K562 (cell line): ENCODE measurements around the gene KCNH2. TPM values are rescaled to one million over a fixed set of nuclear protein-coding genes. Genes with fewer than 3 reads are reported as not detected.

ENCODE experiments used
- ARID1B ChIP-seq: fragments of 450-650 bp; IDR thresholded peaks from 2 replicates; pipeline ENCODE4 v1.6.1; 2016; ENCODE audit warnings: antibody characterized with exemption, mild to moderate bottlenecking, inconsistent platforms
- CBX3 ChIP-seq, 2 experiments: IDR thresholded peaks; 1 replicate in 1 of 2; 2 replicates in 1 of 2; pipeline ENCODE4 v1.6.1; 2012; ENCODE audit warnings: inconsistent platforms in 2 of 2, low read length in 2 of 2, borderline replicate concordance in 1 of 2, control low read depth in 1 of 2
- CXXC5 ChIP-seq: fragments of 250-450 bp; sonication (Bioruptor Pico); IDR thresholded peaks from 2 replicates; pipeline ENCODE4 v1.8.0; 2022; ENCODE audit warnings: inconsistent platforms, mild to moderate bottlenecking, moderate library complexity
- NFE2 ChIP-seq: IDR thresholded peaks from 2 replicates; pipeline ENCODE4 v1.6.1; 2014; ENCODE audit warnings: antibody characterized with exemption, low read depth
- NRF1 ChIP-seq, 2 experiments: fragments of 450-650 bp; IDR thresholded peaks in 1 of 2; conservative IDR thresholded peaks in 1 of 2; 2 replicates each; pipeline ENCODE4 v1.6.1; 2014; ENCODE audit warnings: mild to moderate bottlenecking in 2 of 2
- PRMT5 ChIP-seq: sonication (generic); formaldehyde crosslinking; IDR thresholded peaks from 2 replicates; pipeline ENCODE4 v1.5.0; 2020; ENCODE audit warnings: missing genetic modification reagents
- RAD51 ChIP-seq: fragments of 450-650 bp; IDR thresholded peaks from 2 replicates; pipeline ENCODE4 v1.7.1; 2016; ENCODE audit warnings: low read depth, mild to moderate bottlenecking, borderline replicate concordance
- RFX7 ChIP-seq: fragments of 250-450 bp; sonication (Bioruptor Pico); IDR thresholded peaks from 2 replicates; pipeline ENCODE4 v1.5.1; 2021; ENCODE audit warnings: mild to moderate bottlenecking
- SRF ChIP-seq, 2 experiments: fragments of 250-450, 450-650 bp in 1 of 2; sonication (Bioruptor Pico) in 1 of 2; sonication (generic) in 1 of 2; formaldehyde crosslinking; IDR thresholded peaks; 2 replicates each; pipeline versions ENCODE4 v1.5.0 to v1.5.1; 2020 to 2022; ENCODE audit warnings: mild to moderate bottlenecking in 1 of 2, missing genetic modification reagents in 1 of 2
- TBP ChIP-seq: optimal IDR thresholded peaks from 2 replicates; pipeline ENCODE3; 2011; ENCODE audit warnings: low read depth, low read length, improper control_type of control experiment
- TCF3 ChIP-seq: sonication (generic); formaldehyde crosslinking; IDR thresholded peaks from 2 replicates; pipeline ENCODE4 v1.4.0; 2020; ENCODE audit warnings: mild to moderate bottlenecking, missing genetic modification reagents
- TFAP4 ChIP-seq: sonication (generic); formaldehyde crosslinking; IDR thresholded peaks from 2 replicates; pipeline ENCODE4 v1.8.0; 2022; ENCODE audit warnings: missing genetic modification reagents, mild to moderate bottlenecking, moderate library complexity, borderline replicate concordance
- ZEB2 ChIP-seq: fragments of 450-650 bp; IDR thresholded peaks from 2 replicates; pipeline ENCODE4 v1.6.1; 2016
- ZFP30 ChIP-seq: fragments of 250-450 bp; sonication (Bioruptor Pico); IDR thresholded peaks from 2 replicates; pipeline ENCODE4 v1.8.0; 2022; ENCODE audit warnings: moderate library complexity, mild to moderate bottlenecking, inconsistent platforms, borderline replicate concordance
- ZKSCAN1 ChIP-seq: fragments of 150-350 bp; IDR thresholded peaks from 2 replicates; pipeline ENCODE4 v1.6.1; 2016; ENCODE audit warnings: low read depth, low read length
- ZNF263 ChIP-seq: sonication (generic); formaldehyde crosslinking; IDR thresholded peaks from 2 replicates; pipeline ENCODE4 v1.8.0; 2022; ENCODE audit warnings: mild to moderate bottlenecking, missing genetic modification reagents, borderline replicate concordance
- ZNF274 ChIP-seq: IDR thresholded peaks from 2 replicates; pipeline ENCODE4 v1.6.1; 2011; ENCODE audit warnings: low read depth, mild to moderate bottlenecking, low read length, moderate library complexity, borderline replicate concordance
- ZNF584 ChIP-seq: fragments of 200-800 bp; sonication (Bioruptor generic); IDR thresholded peaks from 2 replicates; pipeline ENCODE4 v1.6.1; 2016; ENCODE audit warnings: low read depth, mild to moderate bottlenecking, missing genetic modification characterization, missing compliant biosample characterization
- ZNF717 ChIP-seq: fragments of 250-450 bp; sonication (Bioruptor Pico); IDR thresholded peaks from 2 replicates; pipeline ENCODE4 v1.5.0; 2021
- ZNF778 ChIP-seq: fragments of 450-650 bp; formaldehyde crosslinking; IDR thresholded peaks from 2 replicates; pipeline ENCODE4 v1.4.0; 2020; ENCODE audit warnings: mild to moderate bottlenecking, moderate library complexity
- polyA plus RNA-seq, 8 experiments: library from polyadenylated mRNA; depleted of rRNA in 4 of 8; stranded (reverse) in 5 of 8; unstranded in 3 of 8; fragments of >200 nt; fragmentation: Nextera tagmentation in 2 of 8; fragmentation: Illumina TruSeq in 1 of 8; extraction: Ambion mirVana in 2 of 8; extraction: Trizol in 1 of 8; gene quantifications; 2 replicates each; pipeline versions ENCODE4 v1.2.1 to v1.2.3, GENCODE V29; 2011 to 2014; ENCODE audit warnings: inconsistent platforms in 1 of 8, missing spikeins in 1 of 8
- total RNA-seq, 7 experiments: library from RNA; depleted of rRNA in 6 of 7; stranded (reverse); fragments of >200 nt in 6 of 7; fragmentation: Illumina TruSeq in 2 of 7; extraction: Trizol in 2 of 7; gene quantifications; 2 replicates each; pipeline versions ENCODE4 v1.2.1 to v1.2.3, GENCODE V29; 2011 to 2021; ENCODE audit warnings: low replicate concordance in 1 of 7
- TF ChIP-seq, protein P1 (sequence below): sonication (generic); formaldehyde crosslinking; IDR thresholded peaks from 2 replicates; pipeline ENCODE4 v1.8.0; 2022; ENCODE audit warnings: mild to moderate bottlenecking, missing genetic modification reagents
- TF ChIP-seq, protein P2 (sequence below): fragments of 250-450 bp; sonication (Bioruptor Pico); IDR thresholded peaks from 2 replicates; pipeline ENCODE4 v1.4.0; 2020; ENCODE audit warnings: mild to moderate bottlenecking, moderate library complexity, borderline replicate concordance
- TF ChIP-seq, protein P3 (sequence below), 3 experiments: fragments of 200-800 bp in 1 of 3; sonication (Bioruptor generic) in 1 of 3; sonication (generic) in 1 of 3; formaldehyde crosslinking in 1 of 3; IDR thresholded peaks; 2 replicates each; pipeline versions ENCODE4 v1.6.1 to v1.8.0; 2016 to 2022; ENCODE audit warnings: mild to moderate bottlenecking in 2 of 3, missing compliant biosample characterization in 2 of 3, missing genetic modification characterization in 2 of 3, missing genetic modification reagents in 1 of 3

Gene KCNH2
- total and polyA plus RNA-seq, 9 of the 15 experiments (the other 6 are each of a cell fraction or from before 2014, with no cell fraction given): 18.1 to 368 (median 218) TPM

GRCh38 chr7:151024435-151025056 lies 46.4 kb upstream of the KCNH2 start, which contains the start of gene ATG9B (continued):
- TF ChIP-seq ZEB2: 0 out of 2 replicates have a peak, but pooled peaks have one; percentile 31
- TF ChIP-seq ZFP30 (CRISPR knock-in tag): no peak
- TF ChIP-seq CBX3 (IDR thresholded peaks at IDR 0.05; ENCODE audit: borderline replicate concordance in 1 of 2, low read length in 2 of 2): no peak
- 0 out of 2 replicates have a peak, but pooled peaks have one; percentile 12 for TF ChIP-seq ARID1B
- TF ChIP-seq ZNF778 (CRISPR knock-in tag): no peak
- no peak for TF ChIP-seq TBP
- no peak for TF ChIP-seq ZKSCAN1
- no peak for TF ChIP-seq ZNF274
- TF ChIP-seq TCF3 (CRISPR knock-in tag): peak; percentile 34; the same call in 1 of the 2 replicates
- no peak for TF ChIP-seq ZNF263
- no peak for TF ChIP-seq PRMT5
- TF ChIP-seq CXXC5 (CRISPR knock-in tag): peak; percentile 10; the same call in 1 of the 2 replicates
- no peak for TF ChIP-seq ZNF584 (CRISPR knock-in tag)
- 0 out of 2 replicates have a peak, but pooled peaks have one; percentile 33 for TF ChIP-seq TFAP4 (CRISPR knock-in tag)
- TF ChIP-seq, protein P1, sequence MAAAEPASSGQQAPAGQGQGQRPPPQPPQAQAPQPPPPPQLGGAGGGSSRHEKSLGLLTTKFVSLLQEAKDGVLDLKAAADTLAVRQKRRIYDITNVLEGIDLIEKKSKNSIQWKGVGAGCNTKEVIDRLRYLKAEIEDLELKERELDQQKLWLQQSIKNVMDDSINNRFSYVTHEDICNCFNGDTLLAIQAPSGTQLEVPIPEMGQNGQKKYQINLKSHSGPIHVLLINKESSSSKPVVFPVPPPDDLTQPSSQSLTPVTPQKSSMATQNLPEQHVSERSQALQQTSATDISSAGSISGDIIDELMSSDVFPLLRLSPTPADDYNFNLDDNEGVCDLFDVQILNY (CRISPR knock-in tag): no peak
- TF ChIP-seq, protein P2, sequence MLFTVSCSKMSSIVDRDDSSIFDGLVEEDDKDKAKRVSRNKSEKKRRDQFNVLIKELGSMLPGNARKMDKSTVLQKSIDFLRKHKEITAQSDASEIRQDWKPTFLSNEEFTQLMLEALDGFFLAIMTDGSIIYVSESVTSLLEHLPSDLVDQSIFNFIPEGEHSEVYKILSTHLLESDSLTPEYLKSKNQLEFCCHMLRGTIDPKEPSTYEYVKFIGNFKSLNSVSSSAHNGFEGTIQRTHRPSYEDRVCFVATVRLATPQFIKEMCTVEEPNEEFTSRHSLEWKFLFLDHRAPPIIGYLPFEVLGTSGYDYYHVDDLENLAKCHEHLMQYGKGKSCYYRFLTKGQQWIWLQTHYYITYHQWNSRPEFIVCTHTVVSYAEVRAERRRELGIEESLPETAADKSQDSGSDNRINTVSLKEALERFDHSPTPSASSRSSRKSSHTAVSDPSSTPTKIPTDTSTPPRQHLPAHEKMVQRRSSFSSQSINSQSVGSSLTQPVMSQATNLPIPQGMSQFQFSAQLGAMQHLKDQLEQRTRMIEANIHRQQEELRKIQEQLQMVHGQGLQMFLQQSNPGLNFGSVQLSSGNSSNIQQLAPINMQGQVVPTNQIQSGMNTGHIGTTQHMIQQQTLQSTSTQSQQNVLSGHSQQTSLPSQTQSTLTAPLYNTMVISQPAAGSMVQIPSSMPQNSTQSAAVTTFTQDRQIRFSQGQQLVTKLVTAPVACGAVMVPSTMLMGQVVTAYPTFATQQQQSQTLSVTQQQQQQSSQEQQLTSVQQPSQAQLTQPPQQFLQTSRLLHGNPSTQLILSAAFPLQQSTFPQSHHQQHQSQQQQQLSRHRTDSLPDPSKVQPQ (CRISPR knock-in tag): no peak
- no peak for TF ChIP-seq NRF1 (conservative IDR thresholded peaks at IDR 0.05 in 1 of 2, IDR thresholded peaks at IDR 0.05 in 1 of 2)
- TF ChIP-seq ZNF717 (CRISPR knock-in tag): no peak
- TF ChIP-seq, protein P3, sequence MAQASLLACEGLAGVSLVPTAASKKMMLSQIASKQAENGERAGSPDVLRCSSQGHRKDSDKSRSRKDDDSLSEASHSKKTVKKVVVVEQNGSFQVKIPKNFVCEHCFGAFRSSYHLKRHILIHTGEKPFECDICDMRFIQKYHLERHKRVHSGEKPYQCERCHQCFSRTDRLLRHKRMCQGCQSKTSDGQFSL (CRISPR knock-in tag; IDR thresholded peaks at IDR 0.05): peak; percentile 67; the same call in 1 of the 2 replicates
- TF ChIP-seq, protein P3 (tag; IDR thresholded peaks at IDR 0.05): no peak
- TF ChIP-seq RAD51: no peak
- no peak for TF ChIP-seq RFX7
- 0 out of 2 replicates have a peak, but pooled peaks have one; percentile 3 for TF ChIP-seq NFE2
- no peak for TF ChIP-seq SRF (CRISPR knock-in tag; IDR thresholded peaks at IDR 0.05)
